Measurements from ENCODE around the gene TRIM63.

The TRIM63 gene

GRCh38 chr1:26034504-26035202 lies 32.8 kb downstream of the TRIM63 start:
- DNase-seq (ENCODE audit: low read depth) = no peak

DNA sequence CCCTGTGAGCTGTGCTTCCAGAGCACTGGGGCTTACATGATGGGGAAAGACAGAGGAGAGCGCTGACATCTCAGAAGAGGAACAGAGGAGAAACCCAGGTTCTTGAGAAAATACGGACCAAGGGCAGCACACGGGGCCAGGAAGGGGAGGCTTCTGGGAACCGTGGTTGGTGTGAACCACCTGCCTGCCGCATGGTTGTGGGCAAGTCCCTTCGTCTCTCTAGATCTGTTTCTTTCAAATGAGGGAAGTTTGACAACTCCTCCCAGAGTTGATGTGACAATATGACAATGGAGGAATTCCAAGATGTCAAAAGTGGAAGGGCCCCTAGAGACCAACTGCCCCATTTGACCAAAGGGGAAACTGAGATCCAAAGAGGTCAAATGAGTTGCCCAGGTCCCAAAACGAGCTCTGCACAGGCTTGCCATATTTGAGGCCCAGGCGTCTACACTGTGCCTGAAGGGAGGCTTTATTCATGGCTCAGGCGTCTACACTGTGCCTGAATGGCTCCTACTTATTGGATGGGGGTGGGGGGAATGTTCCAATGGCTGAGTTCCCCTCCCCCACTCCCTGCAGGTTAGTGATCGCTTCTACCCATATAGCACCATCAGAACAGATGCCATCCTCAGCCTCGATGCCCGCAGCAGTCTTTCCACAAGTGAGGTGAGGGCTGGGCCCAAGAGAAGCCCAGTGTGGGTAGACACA lies 34.6 kb downstream of the TRIM63 start:
- DNase-seq (ENCODE audit: low read depth) = no peak

GRCh38 chr1:26031611-26032220 lies 35.7 kb downstream of the TRIM63 start:
- no peak for DNase-seq (ENCODE audit: low read depth)

DNA sequence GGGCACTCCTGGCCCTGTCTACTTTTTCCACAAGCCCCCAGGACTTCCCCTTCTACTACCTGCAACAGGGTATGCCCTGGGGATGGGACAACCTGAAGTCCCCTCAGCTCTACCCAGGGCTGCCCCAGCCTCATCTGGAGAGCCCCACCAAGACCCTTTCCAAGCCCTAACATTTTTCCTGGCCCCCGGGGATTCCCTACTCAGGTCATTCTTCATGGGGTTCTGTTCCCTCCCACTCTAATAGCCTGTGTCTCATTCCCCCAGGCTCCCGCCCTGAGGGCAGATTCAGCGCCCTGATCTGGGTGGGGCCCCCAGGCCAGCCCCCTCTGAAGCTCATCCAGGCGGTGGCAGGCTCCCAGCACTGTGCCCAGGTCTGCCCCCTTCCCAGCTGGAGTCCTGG lies 36.2 kb downstream of the TRIM63 start:
- DNase-seq (ENCODE audit: low read depth) = no peak

GRCh38 chr1:26029864-26030481 lies 37.5 kb downstream of the TRIM63 start:
- no peak for DNase-seq (ENCODE audit: low read depth)

DNA sequence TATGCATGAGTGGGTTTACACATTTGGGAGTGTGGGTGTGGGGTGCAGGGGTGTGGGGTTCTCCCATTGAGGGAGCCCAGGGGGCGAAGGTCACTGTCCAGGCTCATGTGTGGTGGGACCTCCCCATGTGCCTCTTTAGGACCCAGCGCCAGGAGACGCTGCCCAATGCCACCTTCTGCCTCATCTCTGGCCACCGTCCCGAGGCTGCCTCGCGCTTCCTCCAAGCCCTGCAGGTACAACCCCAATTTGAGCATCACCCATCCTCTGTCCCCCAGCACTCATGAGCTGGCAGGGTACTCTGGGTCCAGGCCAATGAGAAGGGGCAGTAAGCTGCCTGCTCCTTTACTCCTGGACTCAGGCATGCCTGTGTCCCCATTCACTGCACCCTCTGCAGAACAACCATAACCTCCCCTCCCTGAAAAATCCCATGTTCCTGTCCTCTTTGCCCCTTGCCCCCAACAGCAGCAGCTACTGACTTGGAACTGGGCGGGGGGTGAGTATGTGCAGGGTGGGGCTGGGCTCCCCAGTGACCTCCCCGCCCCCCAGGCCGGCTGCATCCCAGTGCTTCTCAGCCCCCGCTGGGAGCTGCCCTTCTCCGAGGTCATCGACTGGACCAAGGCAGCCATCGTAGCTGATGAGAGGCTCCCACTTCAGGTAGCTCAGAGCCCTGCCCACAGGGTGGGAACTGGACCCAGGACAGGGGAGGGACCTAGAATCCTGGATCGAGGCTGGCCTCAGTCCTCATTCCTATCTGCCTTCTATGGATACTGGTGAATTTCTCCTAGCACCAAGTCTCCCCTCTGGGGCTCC lies 38.2 kb downstream of the TRIM63 start:
- no peak for DNase-seq (ENCODE audit: low read depth)

- no peak for DNase-seq (ENCODE audit: low read depth)
Observed at GRCh38 chr1:26028490-26028980, 38.9 kb downstream of the TRIM63 start.

DNA sequence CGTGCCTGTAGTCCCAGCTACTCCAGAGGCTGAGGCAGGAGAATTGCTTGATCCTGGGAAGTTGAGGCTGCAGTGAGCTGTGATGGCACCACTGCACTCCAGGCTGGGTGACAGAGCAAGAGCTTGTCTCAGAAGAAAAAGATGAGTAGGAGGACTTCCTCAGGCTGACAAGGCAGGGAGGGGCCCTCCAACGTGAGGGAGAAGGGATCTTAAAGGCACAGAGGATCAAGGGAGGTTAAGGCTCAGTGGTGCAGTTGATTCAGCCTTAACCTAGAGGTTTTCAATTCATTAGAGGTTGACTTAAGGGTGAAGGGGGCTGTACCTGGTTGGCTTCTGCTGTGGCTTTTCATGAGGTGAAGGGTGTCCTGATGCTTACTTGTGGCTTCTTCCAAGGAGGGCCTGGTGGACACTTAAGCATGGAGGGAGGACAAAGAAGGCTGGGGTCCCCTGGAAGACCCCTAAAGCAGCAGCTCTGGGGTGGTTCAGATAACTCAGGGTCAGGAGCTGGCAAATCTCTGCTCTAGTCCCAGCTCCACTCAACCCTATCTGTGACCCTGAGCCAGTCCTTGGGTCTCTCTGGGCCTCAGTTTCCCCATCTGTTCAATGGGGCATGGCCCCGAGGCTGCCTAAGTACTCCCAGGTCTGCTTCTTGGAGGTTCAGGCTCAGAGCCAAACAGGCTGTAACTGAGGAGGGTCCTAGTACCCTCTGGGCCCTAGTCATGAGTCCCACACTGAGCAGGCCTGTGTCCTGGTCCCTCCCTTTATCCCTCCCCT lies 39.5 kb downstream of the TRIM63 start:
- no peak for DNase-seq (ENCODE audit: low read depth)

DNA sequence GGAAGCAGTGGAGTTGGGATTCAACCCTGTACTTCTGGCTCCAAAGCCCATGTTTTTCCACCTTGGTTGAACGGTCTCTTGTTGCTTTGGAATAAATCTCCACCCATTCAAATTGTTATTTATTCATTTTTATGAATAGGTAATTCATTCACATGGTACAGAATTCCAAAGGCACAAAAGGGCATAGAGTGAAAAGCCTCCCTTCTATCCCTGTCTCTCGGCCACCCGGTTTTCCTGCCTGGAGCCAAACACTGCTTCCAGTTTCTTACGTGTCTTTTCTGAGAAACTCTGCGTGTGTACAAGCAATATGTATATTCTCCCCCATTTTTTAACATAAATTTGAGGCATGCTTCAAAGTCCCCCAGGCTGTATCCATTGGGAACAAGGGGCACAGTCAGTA lies 41.9 kb downstream of the TRIM63 start:
- DNase-seq (ENCODE audit: low read depth) = no peak

DNA sequence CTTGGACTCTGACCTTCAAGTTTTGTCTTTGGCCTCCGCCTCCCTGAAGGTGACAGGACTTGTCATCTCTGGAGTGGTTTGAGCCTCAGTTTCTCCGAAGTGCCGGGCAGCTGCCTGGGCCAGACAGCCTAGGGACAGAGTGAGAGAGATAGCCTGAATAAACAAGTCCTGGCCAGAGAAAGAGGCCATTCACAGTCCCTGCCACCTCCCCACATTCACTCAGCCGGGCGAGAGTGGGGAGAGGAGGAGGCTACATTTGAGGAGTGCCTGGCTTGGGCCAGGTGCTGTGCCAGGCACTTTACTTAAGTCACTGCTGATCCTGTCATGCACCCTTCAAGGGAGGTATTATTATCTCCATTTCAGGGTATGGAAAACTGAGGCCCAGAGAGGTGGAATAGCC lies 42.4 kb downstream of the TRIM63 start:
- DNase-seq (ENCODE audit: low read depth) = no peak

- no peak for DNase-seq (ENCODE audit: low read depth)
Observed at GRCh38 chr1:26023826-26024225, 43.6 kb downstream of the TRIM63 start.

- DNase-seq (ENCODE audit: low read depth) = no peak
Observed at GRCh38 chr1:26023009-26023408, 44.4 kb downstream of the TRIM63 start.

DNA sequence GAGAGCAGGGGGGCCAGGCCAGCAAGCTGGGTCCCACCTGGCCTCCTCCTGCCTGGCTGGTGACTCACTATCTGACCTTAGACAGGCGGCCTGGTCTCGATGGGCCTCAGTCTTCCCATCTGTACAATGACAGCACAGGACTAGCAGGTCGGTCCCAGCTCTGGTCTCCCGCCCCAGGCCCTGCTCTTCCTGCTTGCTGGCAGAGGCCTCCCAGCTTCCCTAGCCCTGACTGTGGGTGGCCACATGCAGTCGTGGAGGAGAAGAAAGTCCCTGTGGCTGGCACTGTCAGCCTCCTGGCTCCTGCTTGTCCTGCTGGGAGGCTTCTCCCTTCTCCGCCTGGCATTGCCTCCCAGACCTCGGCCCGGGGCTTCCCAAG lies 45.0 kb downstream of the TRIM63 start:
- DNase-seq (ENCODE audit: low read depth) = no peak

DNA sequence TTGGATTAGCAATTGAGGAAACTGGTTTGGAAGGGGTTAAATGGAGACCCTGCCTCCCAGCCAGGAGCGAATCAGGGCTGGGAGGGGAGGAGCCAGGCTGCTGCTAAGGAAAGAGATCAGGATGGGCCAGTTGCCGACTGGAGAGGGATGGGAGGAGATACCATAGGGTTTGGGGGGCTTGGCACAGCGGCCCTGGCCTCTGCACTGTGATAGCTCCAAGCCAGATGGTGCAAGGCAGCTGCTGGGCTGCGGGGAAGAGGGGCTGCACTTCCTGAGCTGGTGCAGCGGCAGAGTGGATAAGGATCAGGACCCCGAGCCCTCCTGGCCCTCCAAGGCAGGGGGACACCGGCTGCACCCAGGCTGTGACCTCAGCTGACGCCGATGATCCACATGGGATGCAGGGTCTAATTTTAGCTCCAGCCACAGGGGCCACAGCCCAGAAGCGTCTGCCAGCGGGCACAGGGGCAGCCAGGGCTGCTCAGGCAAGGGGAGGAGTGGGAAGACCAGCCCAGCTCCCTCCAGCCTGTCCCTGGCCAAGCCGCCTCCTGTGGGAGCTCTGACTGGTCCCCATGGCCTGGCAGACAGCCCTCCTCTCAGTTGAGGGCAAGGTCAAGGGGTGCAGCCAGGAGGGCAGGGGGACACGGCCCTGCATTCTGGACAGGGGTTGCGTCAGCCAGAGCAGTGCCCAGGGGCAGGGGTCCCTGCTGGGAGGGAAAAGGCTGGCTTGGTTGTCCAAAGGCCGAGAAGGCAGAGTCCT lies 45.6 kb downstream of the TRIM63 start, which contains the start of gene EXTL1:
Gene EXTL1, plus strand, starts transcription at position 129 of the 757 bp plus-strand sequence. CDS start 872 bp downstream, outside the sequence.
- no peak for DNase-seq (ENCODE audit: low read depth)

DNA sequence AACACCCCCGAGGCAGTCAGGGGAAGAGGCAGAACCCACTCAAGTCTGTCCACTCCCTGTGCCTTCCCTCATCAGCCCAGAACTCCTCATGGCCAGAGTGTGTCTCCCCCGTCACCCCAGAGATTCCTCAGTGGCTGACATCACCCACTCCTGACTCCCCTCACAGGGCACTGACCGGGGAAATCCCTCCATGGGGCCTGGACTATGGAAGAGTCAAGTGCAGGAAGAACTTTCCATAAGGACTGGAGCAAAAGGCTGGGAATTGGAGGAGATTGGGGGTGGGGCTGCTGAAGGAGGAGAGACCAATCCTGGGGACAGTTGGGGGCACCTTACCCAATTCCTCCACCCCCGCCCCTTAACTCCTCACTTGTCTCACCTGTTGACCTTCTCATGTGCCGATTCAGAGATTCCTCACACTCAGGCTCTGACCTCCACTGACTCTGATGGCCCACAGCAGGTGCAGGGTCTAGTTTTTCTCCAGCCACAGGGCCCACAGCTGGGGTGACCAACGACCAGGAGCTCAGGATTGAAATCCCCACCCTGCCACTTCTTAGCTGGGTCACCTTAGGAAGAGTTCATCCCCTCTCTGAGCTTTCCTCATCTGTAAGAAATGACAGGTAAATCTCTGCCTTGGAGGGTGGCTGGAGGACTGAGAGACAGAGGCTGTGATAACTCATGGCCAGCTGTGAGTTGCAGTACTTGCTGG lies 46.3 kb downstream of the TRIM63 start:
- no peak for DNase-seq (ENCODE audit: low read depth)

GRCh38 chr1:26020330-26020768 lies 47.1 kb downstream of the TRIM63 start:
- DNase-seq (ENCODE audit: low read depth) = no peak

- DNase-seq (ENCODE audit: low read depth) = no peak
Observed at GRCh38 chr1:26019641-26020315, 47.7 kb downstream of the TRIM63 start.

DNA sequence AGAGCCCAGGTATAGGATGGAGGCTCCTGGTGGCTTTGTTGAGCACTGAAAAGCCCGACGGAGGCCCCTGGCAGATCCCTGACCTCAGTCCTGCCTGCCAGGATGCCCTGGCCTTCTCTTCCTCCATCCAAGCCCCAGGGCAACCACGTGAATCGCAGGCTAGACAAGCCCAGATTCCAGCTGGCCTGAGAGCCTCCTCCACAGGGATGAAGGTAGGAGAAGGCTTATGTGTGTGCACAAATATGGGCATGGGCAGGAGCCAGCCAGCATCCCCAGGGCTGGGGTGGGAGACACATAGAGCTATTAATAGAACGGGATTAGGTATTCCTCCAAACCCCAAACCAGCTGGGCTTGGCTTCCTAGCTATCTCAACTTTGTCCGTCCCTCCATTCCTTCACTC lies 49.8 kb downstream of the TRIM63 start:
- DNase-seq (ENCODE audit: low read depth) = no peak

DNA sequence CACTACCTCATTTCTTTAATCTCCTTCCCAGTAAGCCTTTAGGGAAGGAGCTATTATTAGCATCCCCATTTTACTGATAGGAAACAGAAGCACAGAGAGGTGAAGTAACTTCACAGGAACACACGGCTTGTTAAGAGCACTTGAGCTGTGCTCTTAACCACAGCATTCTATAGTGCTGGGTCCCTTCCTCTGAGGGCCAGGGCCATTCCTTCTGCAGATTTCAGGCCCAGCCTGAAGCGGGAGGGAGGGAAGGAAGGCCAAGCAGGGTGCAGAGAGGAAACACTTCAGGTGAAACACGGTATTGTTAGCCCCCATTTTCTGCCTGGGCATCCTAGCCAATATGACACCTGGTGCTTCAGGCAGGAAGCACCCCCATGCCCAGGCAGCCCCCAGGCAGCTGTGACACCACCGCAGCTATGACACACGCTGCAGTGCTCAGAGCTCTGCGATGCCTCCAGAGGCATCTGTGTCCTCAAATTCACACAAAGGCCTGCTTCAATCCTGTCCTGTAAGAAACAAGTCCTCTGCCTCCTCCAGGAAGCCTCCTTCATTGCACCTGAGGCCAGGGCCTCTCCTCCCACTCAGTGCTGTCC lies 50.4 kb downstream of the TRIM63 start:
- DNase-seq (ENCODE audit: low read depth) = no peak

Measured in CMK (cell line).